Measurements from ENCODE around the gene KCNIP3. TPM values are rescaled to one million over a fixed set of nuclear protein-coding genes. Genes with fewer than 3 reads are reported as not detected.
A peak's percentile ranks its signal among the peaks of the same experiment; 100 is the strongest.

Gene KCNIP3
- total RNA-seq, 4 donors from 2014 or later, result 5.2 to 20.4 (median 11.4) TPM

DNA sequence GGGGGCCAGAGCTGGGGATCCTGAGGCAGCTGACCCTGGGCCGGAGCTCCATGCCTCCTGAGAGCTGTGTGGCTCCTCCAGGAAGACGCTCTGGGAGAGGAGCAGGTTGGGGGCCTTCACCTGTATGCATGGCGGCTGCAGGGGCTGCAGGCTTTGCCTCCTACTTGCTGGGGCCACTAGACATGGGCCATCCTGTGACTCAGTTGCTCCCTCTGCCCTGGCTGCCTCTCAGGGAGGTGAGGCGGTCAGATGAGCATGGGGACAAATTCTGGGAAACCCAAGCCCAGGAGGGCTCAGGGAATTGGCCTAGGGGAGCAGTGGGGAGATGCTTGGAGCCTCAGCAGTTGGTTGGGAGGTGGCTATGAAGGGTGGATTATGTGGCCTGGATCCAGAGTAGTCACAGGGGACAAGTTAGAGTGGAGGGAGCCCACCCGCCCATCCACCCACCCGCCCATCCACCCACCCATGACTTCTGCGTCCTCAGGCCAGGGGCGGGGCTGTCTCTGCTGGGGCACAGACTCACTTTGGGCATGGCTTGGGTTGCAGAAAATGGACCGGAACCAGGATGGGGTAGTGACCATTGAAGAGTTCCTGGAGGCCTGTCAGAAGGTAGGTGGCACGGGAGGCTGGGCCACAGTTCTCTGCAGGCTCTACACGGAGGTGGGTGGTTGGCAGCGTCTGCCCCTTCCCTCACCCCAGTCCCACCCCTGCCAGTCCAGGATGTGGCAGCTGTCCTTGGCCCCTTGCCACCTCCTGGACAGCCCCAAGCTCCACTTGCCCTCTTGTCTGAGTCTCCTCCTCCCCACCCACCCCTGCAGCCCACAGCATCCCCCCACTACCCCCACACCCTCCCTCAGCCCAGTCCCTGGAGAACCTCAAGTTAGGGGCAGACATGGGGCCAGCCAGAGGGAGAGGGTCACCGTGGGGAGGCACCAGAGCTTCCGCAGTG lies 85.8 kb downstream of the KCNIP3 start:
- WGBS, 2 donors, result 86 to 89% methylated on average over 11 to 14 of the region's 14 CpGs
- intact Hi-C loops (cut with DNase I; ENCODE audit: low total_unique reads), result no loop called here
- H3K4me3 ChIP-seq (ENCODE audit: low read depth, poor library complexity, severe bottlenecking), result no peak overlapping the region
- TF ChIP-seq, protein P1, sequence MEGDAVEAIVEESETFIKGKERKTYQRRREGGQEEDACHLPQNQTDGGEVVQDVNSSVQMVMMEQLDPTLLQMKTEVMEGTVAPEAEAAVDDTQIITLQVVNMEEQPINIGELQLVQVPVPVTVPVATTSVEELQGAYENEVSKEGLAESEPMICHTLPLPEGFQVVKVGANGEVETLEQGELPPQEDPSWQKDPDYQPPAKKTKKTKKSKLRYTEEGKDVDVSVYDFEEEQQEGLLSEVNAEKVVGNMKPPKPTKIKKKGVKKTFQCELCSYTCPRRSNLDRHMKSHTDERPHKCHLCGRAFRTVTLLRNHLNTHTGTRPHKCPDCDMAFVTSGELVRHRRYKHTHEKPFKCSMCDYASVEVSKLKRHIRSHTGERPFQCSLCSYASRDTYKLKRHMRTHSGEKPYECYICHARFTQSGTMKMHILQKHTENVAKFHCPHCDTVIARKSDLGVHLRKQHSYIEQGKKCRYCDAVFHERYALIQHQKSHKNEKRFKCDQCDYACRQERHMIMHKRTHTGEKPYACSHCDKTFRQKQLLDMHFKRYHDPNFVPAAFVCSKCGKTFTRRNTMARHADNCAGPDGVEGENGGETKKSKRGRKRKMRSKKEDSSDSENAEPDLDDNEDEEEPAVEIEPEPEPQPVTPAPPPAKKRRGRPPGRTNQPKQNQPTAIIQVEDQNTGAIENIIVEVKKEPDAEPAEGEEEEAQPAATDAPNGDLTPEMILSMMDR (IDR thresholded peaks at IDR 0.05), result no peak
- no peak for TF ChIP-seq POLR2A (IDR thresholded peaks at IDR 0.05)
- peak in 1 of 2 donors; percentile 60 for DNase-seq (ENCODE audit: low spot score in 2 of 2)

DNA sequence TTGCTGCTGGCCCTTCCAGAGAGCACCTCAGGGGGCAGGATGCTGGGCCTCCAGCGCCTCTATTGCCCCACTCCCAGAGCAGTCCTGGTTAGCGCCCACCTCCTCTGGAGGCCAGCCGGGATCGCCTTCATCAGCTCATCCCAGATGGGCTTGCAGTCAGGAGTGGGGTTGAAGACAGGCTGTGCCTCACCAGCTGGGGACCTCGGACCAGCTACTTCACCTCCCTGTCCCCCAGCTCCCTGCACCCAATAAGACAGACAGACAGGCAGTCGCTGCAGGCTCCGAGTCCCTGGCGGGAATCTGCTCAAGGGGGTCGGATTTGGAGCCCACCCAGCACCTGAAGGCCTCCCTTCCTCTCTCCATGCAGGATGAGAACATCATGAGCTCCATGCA lies 86.5 kb downstream of the KCNIP3 start:
- intact Hi-C loops (cut with DNase I; ENCODE audit: low total_unique reads), result no loop called here
- peak in 1 of 2 donors; percentile 81 for DNase-seq (ENCODE audit: low spot score in 2 of 2)
- WGBS, 2 donors, result 79 to 87% methylated on average over 8 to 9 of the region's 9 CpGs
- no peak for TF ChIP-seq POLR2A (IDR thresholded peaks at IDR 0.05)
- TF ChIP-seq, protein P1 (IDR thresholded peaks at IDR 0.05), result no peak
- H3K4me3 ChIP-seq (ENCODE audit: low read depth, poor library complexity, severe bottlenecking), result no peak overlapping the region

GRCh38 chr2:95384854-95385569 lies 87.9 kb downstream of the KCNIP3 start:
- intact Hi-C loops (cut with DNase I; ENCODE audit: low total_unique reads), result no loop called here
- WGBS, 2 donors, result 40 to 47% methylated on average over 8 to 12 of the region's 12 CpGs
- no peak overlapping the region for H3K4me3 ChIP-seq (ENCODE audit: low read depth, poor library complexity, severe bottlenecking)
- peak; percentile 77 to 88 for DNase-seq (ENCODE audit: low spot score in 2 of 2)
- TF ChIP-seq, protein P1 (IDR thresholded peaks at IDR 0.05), result no peak
- TF ChIP-seq POLR2A (IDR thresholded peaks at IDR 0.05), result no peak

GRCh38 chr2:95385570-95385984 lies 88.4 kb downstream of the KCNIP3 start:
- 61 to 70% methylated on average over 6 to 10 of the region's 12 CpGs for WGBS, 2 donors
- peak in 1 of 2 donors; percentile 85 for DNase-seq (ENCODE audit: low spot score in 2 of 2)
- intact Hi-C loops (cut with DNase I; ENCODE audit: low total_unique reads), result no loop called here
- H3K4me3 ChIP-seq (ENCODE audit: low read depth, poor library complexity, severe bottlenecking), result no peak overlapping the region
- TF ChIP-seq, protein P1 (IDR thresholded peaks at IDR 0.05), result no peak
- no peak for TF ChIP-seq POLR2A (IDR thresholded peaks at IDR 0.05)

DNA sequence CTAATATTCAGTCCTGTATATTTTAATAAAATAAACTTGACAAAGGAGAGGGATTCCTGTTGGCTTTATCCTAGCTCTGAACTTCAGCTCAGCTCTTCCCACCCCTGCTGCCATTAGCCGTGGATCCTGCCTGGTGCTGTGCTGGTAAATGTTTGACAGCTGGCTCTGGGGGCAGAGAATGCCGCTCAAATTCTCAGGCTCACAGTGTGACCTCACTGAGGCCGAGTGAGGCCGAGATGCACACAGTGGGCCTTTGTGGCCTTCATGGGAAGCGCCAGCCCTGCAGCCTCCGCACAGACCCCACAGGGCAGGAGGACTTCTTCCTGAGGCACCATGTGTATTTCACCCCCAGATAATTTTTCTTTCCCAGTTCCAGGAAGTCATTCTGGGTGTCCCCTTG lies 88.9 kb downstream of the KCNIP3 start:
- intact Hi-C loops (cut with DNase I; ENCODE audit: low total_unique reads), result no loop called here
- WGBS, 2 donors, result 84 to 89% methylated on average over 6 of the region's 6 CpGs
- DNase-seq (ENCODE audit: low spot score in 2 of 2), result peak in 1 of 2 donors; percentile 81

More for the DNA sequence above, 88.9 kb downstream of the KCNIP3 start:
- TF ChIP-seq, protein P1 (IDR thresholded peaks at IDR 0.05), result no peak
- TF ChIP-seq POLR2A (IDR thresholded peaks at IDR 0.05), result no peak
- no peak overlapping the region for H3K4me3 ChIP-seq (ENCODE audit: low read depth, poor library complexity, severe bottlenecking)

Measured in lower leg skin (tissue), 4 donors.